GM18907 (cell line): Measurements from ENCODE around the gene OR4B1.
"Not testable (repeated sequence)": the region's sequence is repeated elsewhere in the genome, so short reads cannot be mapped to it uniquely, and the experiment has no call there.

ENCODE experiments used
- ATAC-seq: cut with Tn5 transposase; IDR thresholded peaks from one replicate; pipeline ENCODE4 v1.9.1; 2021; ENCODE audit warnings: mild to moderate bottlenecking, moderate library complexity; ENCODE audit not compliant: unreplicated experiment

OR4B1 gene

GRCh38 chr11:48216510-48216909, at the start of gene OR4B1:
TSS of gene OR4B1 (plus strand) at chr11:48216810. CDS start at chr11:48216810, 0 bp downstream.
- ATAC-seq: no peak

- ATAC-seq: no peak
These were observed 49.2 kb upstream of the OR4B1 start for GRCh38 chr11:48167380-48167779.

- ATAC-seq: no peak
These were observed 47.8 kb upstream of the OR4B1 start for GRCh38 chr11:48168815-48169214.

GRCh38 chr11:48169259-48169658, 47.4 kb upstream of the OR4B1 start:
- ATAC-seq: no peak

GRCh38 chr11:48169717-48170116, 46.9 kb upstream of the OR4B1 start:
- no peak for ATAC-seq

GRCh38 chr11:48170241-48171233, 46.1 kb upstream of the OR4B1 start:
- ATAC-seq: no peak

- ATAC-seq: peak; percentile 87
These were observed 43.6 kb upstream of the OR4B1 start for GRCh38 chr11:48172818-48173609.

GRCh38 chr11:48177661-48178060, 38.9 kb upstream of the OR4B1 start:
- ATAC-seq: no peak

GRCh38 chr11:48180627-48181026, 36.0 kb upstream of the OR4B1 start:
- no peak for ATAC-seq

- no peak for ATAC-seq
These were observed 33.6 kb upstream of the OR4B1 start for GRCh38 chr11:48182860-48183526.

- no peak for ATAC-seq
These were observed 32.2 kb upstream of the OR4B1 start for GRCh38 chr11:48184452-48184851.

GRCh38 chr11:48190906-48191654, 25.5 kb upstream of the OR4B1 start:
- ATAC-seq: not testable (repeated sequence)

GRCh38 chr11:48193876-48194275, 22.7 kb upstream of the OR4B1 start:
- no peak for ATAC-seq

- no peak for ATAC-seq
These were observed 8.7 kb upstream of the OR4B1 start for GRCh38 chr11:48207881-48208280.

- no peak for ATAC-seq
These were observed 6.6 kb upstream of the OR4B1 start for GRCh38 chr11:48210052-48210451.

GRCh38 chr11:48228761-48229160, 12.2 kb downstream of the OR4B1 start:
- no peak for ATAC-seq

GRCh38 chr11:48230057-48230456, 13.4 kb downstream of the OR4B1 start:
- not testable (repeated sequence) for ATAC-seq

- ATAC-seq: no peak
These were observed 21.1 kb downstream of the OR4B1 start for GRCh38 chr11:48237727-48238126.

GRCh38 chr11:48242501-48242900, 25.9 kb downstream of the OR4B1 start:
- ATAC-seq: no peak

- ATAC-seq: no peak
These were observed 28.2 kb downstream of the OR4B1 start, which contains the start of gene OR4X2 for GRCh38 chr11:48244804-48245203. TSS of gene OR4X2 (plus strand) at chr11:48245104. CDS start at chr11:48245104, 0 bp downstream.
